NCI-H1105 (cell line): ENCODE data around the gene LRRC74B.

Experiments used
- DNase-seq: peaks from one replicate; lab custom pipeline; 2025; lab: John Stamatoyannopoulos, UW

Gene LRRC74B

GRCh38 chr22:21014202-21014725 is 31.5 kb upstream of the LRRC74B start:
- DNase-seq = peak; percentile 93

GRCh38 chr22:21014726-21015465 is 30.9 kb upstream of the LRRC74B start, which contains the start of gene P2RX6:
TSS of gene P2RX6 (plus strand) at chr22:21015165. CDS start at chr22:21015175, 10 bp downstream.
- no peak for DNase-seq

GRCh38 chr22:21015466-21016006 is 30.2 kb upstream of the LRRC74B start:
- no peak for DNase-seq

GRCh38 chr22:21016644-21017420 is 28.9 kb upstream of the LRRC74B start:
- no peak for DNase-seq

- DNase-seq = no peak
Observed at GRCh38 chr22:21018314-21018713, 27.4 kb upstream of the LRRC74B start.

GRCh38 chr22:21020802-21021429 is 24.8 kb upstream of the LRRC74B start:
- no peak for DNase-seq

GRCh38 chr22:21022507-21022906 is 23.2 kb upstream of the LRRC74B start:
- DNase-seq = no peak

GRCh38 chr22:21022955-21023614 is 22.7 kb upstream of the LRRC74B start:
- no peak for DNase-seq

GRCh38 chr22:21025266-21025665 is 20.5 kb upstream of the LRRC74B start:
- no peak for DNase-seq

- no peak for DNase-seq
Observed at GRCh38 chr22:21025763-21026755, 19.7 kb upstream of the LRRC74B start.

- DNase-seq = no peak
Observed at GRCh38 chr22:21026783-21027692, 18.7 kb upstream of the LRRC74B start.

GRCh38 chr22:21028277-21029251 is 17.2 kb upstream of the LRRC74B start:
- no peak for DNase-seq

- DNase-seq = no peak
Observed at GRCh38 chr22:21029486-21030025, 16.2 kb upstream of the LRRC74B start.

- DNase-seq = no peak
Observed at GRCh38 chr22:21030032-21030431, 15.7 kb upstream of the LRRC74B start.

GRCh38 chr22:21030621-21031544 is 14.9 kb upstream of the LRRC74B start:
- no peak for DNase-seq

GRCh38 chr22:21031545-21032036 is 14.2 kb upstream of the LRRC74B start:
- DNase-seq = no peak
